HepG2 (cell line): ENCODE measurements around the gene AJUBA. TPM values are rescaled to one million over a fixed set of nuclear protein-coding genes. Genes with fewer than 3 reads are reported as not detected.

Experiments used
- ADNP ChIP-seq: sonication (generic); formaldehyde crosslinking; IDR thresholded peaks from 2 replicates; pipeline ENCODE4 v1.4.0; 2020; ENCODE audit warnings: missing genetic modification reagents
- ARID5B ChIP-seq: IDR thresholded peaks from 2 replicates; pipeline ENCODE4 v1.4.0; 2020; ENCODE audit warnings: mild to moderate bottlenecking, missing genetic modification reagents
- ATF3 ChIP-seq: sonication (generic); formaldehyde crosslinking; IDR thresholded peaks from 2 replicates; pipeline ENCODE4 v1.4.0; 2020; ENCODE audit warnings: missing genetic modification reagents
- CTCF ChIP-seq: sonication (generic); formaldehyde crosslinking; IDR thresholded peaks from 2 replicates; pipeline ENCODE4 v1.5.0; 2020; ENCODE audit warnings: mild to moderate bottlenecking, missing genetic modification reagents, moderate library complexity
- FOXP1 ChIP-seq, 2 experiments: fragments of 450-650 bp in 1 of 2; IDR thresholded peaks; 2 replicates each; pipeline ENCODE4 v1.6.1; 2017 to 2018; ENCODE audit warnings: antibody characterized with exemption in 1 of 2
- GATAD1 ChIP-seq: IDR thresholded peaks from 2 replicates; pipeline ENCODE4 v1.6.1; 2016; ENCODE audit warnings: missing genetic modification reagents, missing compliant biosample characterization
- MAF1 ChIP-seq: sonication (generic); formaldehyde crosslinking; IDR thresholded peaks from 2 replicates; pipeline ENCODE4 v1.5.0; 2020; ENCODE audit warnings: missing genetic modification reagents, borderline replicate concordance
- MAFG ChIP-seq: sonication (generic); formaldehyde crosslinking; IDR thresholded peaks from 2 replicates; pipeline ENCODE4 v1.5.1; 2020; ENCODE audit warnings: mild to moderate bottlenecking, missing genetic modification reagents
- NR0B2 ChIP-seq: sonication (generic); formaldehyde crosslinking; IDR thresholded peaks from 2 replicates; pipeline ENCODE4 v1.4.0; 2020; ENCODE audit warnings: mild to moderate bottlenecking, missing genetic modification reagents
- POLR2A ChIP-seq, 2 experiments: IDR thresholded peaks; 2 replicates each; pipeline ENCODE4 v1.6.1; 2011; ENCODE audit warnings: low read depth in 2 of 2, low read length in 2 of 2, mild to moderate bottlenecking in 1 of 2, moderate library complexity in 1 of 2; ENCODE audit not compliant: insufficient read depth in 1 of 2
- RFX3 ChIP-seq: IDR thresholded peaks from 2 replicates; pipeline ENCODE4 v1.6.1; 2016; ENCODE audit warnings: missing biosample characterization, missing genetic modification reagents
- SRF ChIP-seq: IDR thresholded peaks from 2 replicates; pipeline ENCODE4 v1.6.1; 2011; ENCODE audit warnings: mild to moderate bottlenecking, low read depth, low read length, moderate library complexity
- SRSF4 ChIP-seq: fragments of 200-400 bp; formaldehyde crosslinking; IDR thresholded peaks from one replicate; pipeline ENCODE4 v1.6.1; 2018; ENCODE audit warnings: mild to moderate bottlenecking, low read depth, low read length, moderate library complexity; ENCODE audit not compliant: poor library complexity, severe bottlenecking
- ZFP1 ChIP-seq: IDR thresholded peaks from 2 replicates; pipeline ENCODE4 v1.6.1; 2016
- ZKSCAN1 ChIP-seq: fragments of 150-350 bp; IDR thresholded peaks from 2 replicates; pipeline ENCODE4 v1.6.1; 2014; ENCODE audit warnings: low read length
- ZKSCAN8 ChIP-seq: IDR thresholded peaks from 2 replicates; pipeline ENCODE4 v1.6.1; 2016; ENCODE audit warnings: borderline replicate concordance, missing genetic modification reagents, missing compliant biosample characterization
- ZNF281 ChIP-seq: sonication (generic); formaldehyde crosslinking; IDR thresholded peaks from 2 replicates; pipeline ENCODE4 v1.4.0; 2020; ENCODE audit warnings: missing genetic modification reagents, borderline replicate concordance
- ZNF713 ChIP-seq: sonication (generic); formaldehyde crosslinking; IDR thresholded peaks from 2 replicates; pipeline ENCODE4 v1.4.0; 2020; ENCODE audit warnings: mild to moderate bottlenecking, missing genetic modification reagents
- ZNF766 ChIP-seq: sonication (generic); formaldehyde crosslinking; IDR thresholded peaks from 2 replicates; pipeline ENCODE4 v1.5.0; 2020; ENCODE audit warnings: missing genetic modification reagents, borderline replicate concordance
- ZNF773 ChIP-seq: sonication (generic); formaldehyde crosslinking; IDR thresholded peaks from 2 replicates; pipeline ENCODE4 v1.4.0; 2020; ENCODE audit warnings: missing genetic modification reagents, borderline replicate concordance
- ZSCAN21 ChIP-seq: sonication (generic); formaldehyde crosslinking; IDR thresholded peaks from 2 replicates; pipeline ENCODE4 v1.8.0; 2022; ENCODE audit warnings: mild to moderate bottlenecking, missing genetic modification reagents, moderate library complexity, borderline replicate concordance
- polyA plus RNA-seq, 8 experiments: library from polyadenylated mRNA; depleted of rRNA in 3 of 8; stranded (reverse) in 7 of 8; unstranded in 1 of 8; fragments of >200 nt; fragmentation: Illumina TruSeq in 4 of 8; extraction: Trizol in 4 of 8; gene quantifications; 2 replicates each; pipeline versions ENCODE4 v1.2.1 to v1.2.3, GENCODE V29; 2011 to 2016; ENCODE audit warnings: low read depth in 4 of 8, missing spikeins in 1 of 8, mixed read lengths in 1 of 8; ENCODE audit not compliant: insufficient read depth in 1 of 8
- total RNA-seq, 5 experiments: library from RNA; depleted of rRNA; stranded (reverse); fragments of >200 nt; fragmentation: Illumina TruSeq; extraction: Trizol; gene quantifications; 2 replicates each; pipeline ENCODE4 v1.2.3, GENCODE V29; 2016; ENCODE audit warnings: low read depth in 1 of 5

Gene AJUBA
- total and polyA plus RNA-seq, 2 of the 13 experiments (the other 11 are each of a cell fraction or from before 2014, with no cell fraction given), result 157 to 241 TPM

- TF ChIP-seq ZNF281 (no peak; the same call in 1 of the 2 replicates), ZKSCAN8 (CRISPR knock-in tag) (peak; percentile 81; the same call in 1 of the 2 replicates), NR0B2 (CRISPR knock-in tag) (no peak), POLR2A (IDR thresholded peaks at IDR 0.05; ENCODE audit: insufficient read depth in 1 of 2, low read depth in 2 of 2, low read length in 2 of 2) (peak in 1 of 2 experiments; percentile 73; a peak in 2 of 4 replicates), GATAD1 (CRISPR knock-in tag) (peak; percentile 62), FOXP1 (IDR thresholded peaks at IDR 0.05) (no peak), FOXP1 (CRISPR knock-in tag; IDR thresholded peaks at IDR 0.05) (no peak), ADNP (CRISPR knock-in tag) (no peak), MAFG (no peak), ZFP1 (CRISPR knock-in tag) (peak; percentile 67; the same call in 1 of the 2 replicates), ZSCAN21 (CRISPR knock-in tag) (no peak), RFX3 (CRISPR knock-in tag) (no peak), CTCF (no peak), SRSF4 (no peak), SRF (no peak), ZNF773 (CRISPR knock-in tag) (no peak), ZNF766 (CRISPR knock-in tag) (no peak), ATF3 (CRISPR knock-in tag) (0 out of 2 replicates have a peak, but pooled peaks have one; percentile 31), ZKSCAN1 (no peak), MAF1 (no peak), ZNF713 (no peak), ARID5B (CRISPR knock-in tag) (peak; percentile 25; the same call in 1 of the 2 replicates)
Measured at GRCh38 chr14:22973217-22974032, 8.9 kb downstream of the AJUBA start (continued).
